ENCODE results near the gene CTDSP1. TPM values are rescaled to one million over a fixed set of nuclear protein-coding genes. Genes with fewer than 3 reads are reported as not detected.

The CTDSP1 gene
- polyA plus RNA-seq, 2 of the 4 experiments (the other 2 are of a cell fraction), result 39.5 to 50.3 TPM

DNA sequence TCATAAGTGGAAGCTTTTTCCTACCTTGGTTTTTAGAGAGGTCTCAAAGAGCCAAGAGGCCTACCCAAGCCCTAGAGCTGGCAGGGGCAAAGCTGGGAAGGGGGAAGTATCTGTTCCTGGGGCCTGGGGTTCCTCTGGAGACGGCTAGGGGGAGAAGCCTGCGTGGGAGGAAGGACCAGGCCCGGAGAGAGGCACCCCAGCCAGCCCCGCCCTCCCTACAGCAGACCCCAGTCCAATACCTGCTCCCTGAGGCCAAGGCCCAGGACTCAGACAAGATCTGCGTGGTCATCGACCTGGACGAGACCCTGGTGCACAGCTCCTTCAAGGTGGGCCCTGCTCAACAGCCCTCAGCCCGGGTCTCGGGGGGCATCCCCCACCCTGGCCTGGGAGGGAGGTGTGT lies 2.2 kb downstream of the CTDSP1 start:
- H3K4me3 ChIP-seq, result no peak overlapping the region
- peak overlapping the region; percentile 90; the same call in 1 of the 3 replicates for H3K4me2 ChIP-seq
- DNase-seq (ENCODE audit: low read depth in 1 of 2, low spot score in 1 of 2) (no peak), FAIRE-seq (no peak), ATAC-seq (no peak)
- peak overlapping the region in 1 of 2 experiments; percentile 98; a peak in 2 of 6 replicates for H3K27ac ChIP-seq
- CTCF ChIA-PET, result interaction anchor here (0.8 to 1.3 kb wide), 5 partner anchors 38 to 100 kb away, joined by 3 to 6 read pairs (median 3); no protein-coding TSS in a partner anchor
- H3K9me3 ChIP-seq, result no peaks in the 10 kb centered on the region
- POLR2A ChIA-PET, result no interaction called here
- H3K4me1 ChIP-seq, result peaks cover 44% of the 10 kb centered on the region
- WGBS (ENCODE audit: missing lambda C conversion rate), result 83% methylated on average over 9 of the region's 9 CpGs
- no peak for TF ChIP-seq POLR2A (IDR thresholded peaks at IDR 0.05; ENCODE audit: low read length)
- TF ChIP-seq CBX8 (IDR thresholded peaks at IDR 0.05), result no peak
- TF ChIP-seq NR3C1 (IDR thresholded peaks at IDR 0.05), result no peak
- TF ChIP-seq, protein P1, sequence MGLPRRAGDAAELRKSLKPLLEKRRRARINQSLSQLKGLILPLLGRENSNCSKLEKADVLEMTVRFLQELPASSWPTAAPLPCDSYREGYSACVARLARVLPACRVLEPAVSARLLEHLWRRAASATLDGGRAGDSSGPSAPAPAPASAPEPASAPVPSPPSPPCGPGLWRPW (IDR thresholded peaks at IDR 0.05), result no peak
- TF ChIP-seq HDAC2 (IDR thresholded peaks at IDR 0.05), result no peak
- TF ChIP-seq, protein P2, sequence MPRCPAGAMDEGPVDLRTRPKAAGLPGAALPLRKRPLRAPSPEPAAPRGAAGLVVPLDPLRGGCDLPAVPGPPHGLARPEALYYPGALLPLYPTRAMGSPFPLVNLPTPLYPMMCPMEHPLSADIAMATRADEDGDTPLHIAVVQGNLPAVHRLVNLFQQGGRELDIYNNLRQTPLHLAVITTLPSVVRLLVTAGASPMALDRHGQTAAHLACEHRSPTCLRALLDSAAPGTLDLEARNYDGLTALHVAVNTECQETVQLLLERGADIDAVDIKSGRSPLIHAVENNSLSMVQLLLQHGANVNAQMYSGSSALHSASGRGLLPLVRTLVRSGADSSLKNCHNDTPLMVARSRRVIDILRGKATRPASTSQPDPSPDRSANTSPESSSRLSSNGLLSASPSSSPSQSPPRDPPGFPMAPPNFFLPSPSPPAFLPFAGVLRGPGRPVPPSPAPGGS (IDR thresholded peaks at IDR 0.05), result no peak
- TF ChIP-seq CBX2 (IDR thresholded peaks at IDR 0.05; ENCODE audit: borderline replicate concordance, low read depth), result no peak
- TF ChIP-seq MAFK (IDR thresholded peaks at IDR 0.05; ENCODE audit: partially characterized antibody), result no peak
- no peak for TF ChIP-seq RARB (CRISPR knock-in tag; IDR thresholded peaks at IDR 0.05)
- no peak for TF ChIP-seq TP53 (CRISPR knock-in tag; IDR thresholded peaks at IDR 0.05)
- no peak for TF ChIP-seq MAZ (IDR thresholded peaks at IDR 0.05; ENCODE audit: borderline replicate concordance, low read depth, low read length)
- TF ChIP-seq JUNB (IDR thresholded peaks at IDR 0.05), result no peak
- no peak for TF ChIP-seq SREBF2 (IDR thresholded peaks at IDR 0.05)
- TF ChIP-seq KDM1A (IDR thresholded peaks at IDR 0.05; ENCODE audit: low read depth), result no peak

DNA sequence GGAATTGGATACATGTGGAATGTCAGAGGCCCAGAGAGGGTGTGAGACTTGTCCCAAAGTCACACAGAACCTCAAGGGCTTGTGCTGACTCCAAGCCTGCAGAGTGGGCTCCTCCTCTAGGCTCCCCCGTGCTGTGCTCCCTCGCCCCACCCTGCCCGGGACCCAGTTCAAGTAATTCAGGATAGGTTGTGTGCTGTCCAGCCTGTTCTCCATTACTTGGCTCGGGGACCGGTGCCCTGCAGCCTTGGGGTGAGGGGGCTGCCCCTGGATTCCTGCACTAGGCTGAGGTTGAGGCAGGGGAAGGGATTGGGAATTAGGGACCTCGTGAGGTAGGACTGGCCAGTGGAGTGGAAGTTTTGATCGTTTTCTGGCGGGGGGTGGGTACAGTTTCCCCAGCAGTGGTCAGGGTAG lies 2.8 kb downstream of the CTDSP1 start:
- 88% methylated on average over 8 of the region's 8 CpGs for WGBS (ENCODE audit: missing lambda C conversion rate)
- H3K27ac ChIP-seq, result no peak overlapping the region
- ATAC-seq (no peak), DNase-seq (ENCODE audit: low read depth in 1 of 2, low spot score in 1 of 2) (no peak), FAIRE-seq (no peak)
- peaks cover 44% of the 10 kb centered on the region for H3K4me1 ChIP-seq
- no peak overlapping the region for H3K4me3 ChIP-seq
- POLR2A ChIA-PET, result no interaction called here
- no peak overlapping the region for H3K4me2 ChIP-seq
- H3K9me3 ChIP-seq, result no peaks in the 10 kb centered on the region
- TF ChIP-seq BHLHE40 (IDR thresholded peaks at IDR 0.05; ENCODE audit: low read depth, low read length), result no peak
- no peak for TF ChIP-seq MAFK (IDR thresholded peaks at IDR 0.05; ENCODE audit: partially characterized antibody)
- TF ChIP-seq, protein P3, sequence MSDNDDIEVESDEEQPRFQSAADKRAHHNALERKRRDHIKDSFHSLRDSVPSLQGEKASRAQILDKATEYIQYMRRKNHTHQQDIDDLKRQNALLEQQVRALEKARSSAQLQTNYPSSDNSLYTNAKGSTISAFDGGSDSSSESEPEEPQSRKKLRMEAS (IDR thresholded peaks at IDR 0.05), result no peak
- no peak for TF ChIP-seq HOXA7 (CRISPR knock-in tag; IDR thresholded peaks at IDR 0.05)
- TF ChIP-seq EHMT2 (IDR thresholded peaks at IDR 0.05; ENCODE audit: low read depth), result no peak
- TF ChIP-seq KDM1A (IDR thresholded peaks at IDR 0.05; ENCODE audit: low read depth), result no peak
- no peak for TF ChIP-seq NPAS2 (CRISPR knock-in tag; IDR thresholded peaks at IDR 0.05; ENCODE audit: borderline replicate concordance)
- TF ChIP-seq, protein P4, sequence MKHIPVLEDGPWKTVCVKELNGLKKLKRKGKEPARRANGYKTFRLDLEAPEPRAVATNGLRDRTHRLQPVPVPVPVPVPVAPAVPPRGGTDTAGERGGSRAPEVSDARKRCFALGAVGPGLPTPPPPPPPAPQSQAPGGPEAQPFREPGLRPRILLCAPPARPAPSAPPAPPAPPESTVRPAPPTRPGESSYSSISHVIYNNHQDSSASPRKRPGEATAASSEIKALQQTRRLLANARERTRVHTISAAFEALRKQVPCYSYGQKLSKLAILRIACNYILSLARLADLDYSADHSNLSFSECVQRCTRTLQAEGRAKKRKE (CRISPR knock-in tag; IDR thresholded peaks at IDR 0.05; ENCODE audit: low read depth), result no peak
- TF ChIP-seq POLR2A (IDR thresholded peaks at IDR 0.05; ENCODE audit: low read length), result no peak
- TF ChIP-seq HDAC2 (IDR thresholded peaks at IDR 0.05), result no peak
- TF ChIP-seq FOXS1 (CRISPR knock-in tag; IDR thresholded peaks at IDR 0.05), result no peak
- TF ChIP-seq, protein P5, sequence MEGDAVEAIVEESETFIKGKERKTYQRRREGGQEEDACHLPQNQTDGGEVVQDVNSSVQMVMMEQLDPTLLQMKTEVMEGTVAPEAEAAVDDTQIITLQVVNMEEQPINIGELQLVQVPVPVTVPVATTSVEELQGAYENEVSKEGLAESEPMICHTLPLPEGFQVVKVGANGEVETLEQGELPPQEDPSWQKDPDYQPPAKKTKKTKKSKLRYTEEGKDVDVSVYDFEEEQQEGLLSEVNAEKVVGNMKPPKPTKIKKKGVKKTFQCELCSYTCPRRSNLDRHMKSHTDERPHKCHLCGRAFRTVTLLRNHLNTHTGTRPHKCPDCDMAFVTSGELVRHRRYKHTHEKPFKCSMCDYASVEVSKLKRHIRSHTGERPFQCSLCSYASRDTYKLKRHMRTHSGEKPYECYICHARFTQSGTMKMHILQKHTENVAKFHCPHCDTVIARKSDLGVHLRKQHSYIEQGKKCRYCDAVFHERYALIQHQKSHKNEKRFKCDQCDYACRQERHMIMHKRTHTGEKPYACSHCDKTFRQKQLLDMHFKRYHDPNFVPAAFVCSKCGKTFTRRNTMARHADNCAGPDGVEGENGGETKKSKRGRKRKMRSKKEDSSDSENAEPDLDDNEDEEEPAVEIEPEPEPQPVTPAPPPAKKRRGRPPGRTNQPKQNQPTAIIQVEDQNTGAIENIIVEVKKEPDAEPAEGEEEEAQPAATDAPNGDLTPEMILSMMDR (IDR thresholded peaks at IDR 0.05), result no peak
- no peak for TF ChIP-seq EHF (CRISPR knock-in tag; IDR thresholded peaks at IDR 0.05)
- TF ChIP-seq CHD2 (IDR thresholded peaks at IDR 0.05; ENCODE audit: low read length, partially characterized antibody), result no peak
- CTCF ChIA-PET, result interaction anchor here (1.0 to 3.2 kb wide), 3 partner anchors 7 to 100 kb away, joined by 3 to 24 read pairs (median 6); no protein-coding TSS in a partner anchor
